B cell (primary cell): ENCODE results near the gene GLP2R. TPM values are rescaled to one million over a fixed set of nuclear protein-coding genes. Genes with fewer than 3 reads are reported as not detected.

Source experiments
- ATAC-seq: fragments of 200-7000 bp; cut with Tn5 transposase; one replicate; pipeline ENCODE4 v1.10.0; 2021; ENCODE audit warnings: low read depth, mild to moderate bottlenecking, moderate number of reproducible peaks, moderate library complexity
- CTCF ChIA-PET: fragments of 350-600 bp; sonication (Branson Sonifier 250); formaldehyde crosslinking; loops from one replicate; lab custom pipeline; 2021; ENCODE audit warnings: antibody characterized with exemption, inconsistent platforms; lab: Charles Lee
- POLR2A ChIA-PET: fragments of 350-600 bp; sonication (Branson Sonifier 250); formaldehyde crosslinking; loops from one replicate; lab custom pipeline; 2021; ENCODE audit warnings: antibody characterized with exemption; lab: Charles Lee
- DNase-seq: peaks from one replicate; pipeline ENCODE4 v3.0.0; 2013
- H2AFZ ChIP-seq: 2 replicates; pipeline ENCODE4 v1.6.1; 2012; ENCODE audit warnings: mild to moderate bottlenecking, low read depth, low read length; ENCODE audit not compliant: insufficient read depth, poor library complexity, severe bottlenecking
- H3K27ac ChIP-seq, 2 donors: 1 replicate in 1 of 2; 2 replicates in 1 of 2; pipeline ENCODE4 v1.5.1; 2012 to 2013; ENCODE audit warnings: low read length in 2 of 2, mild to moderate bottlenecking in 2 of 2, moderate library complexity in 1 of 2
- H3K27me3 ChIP-seq, 4 experiments: fragments of 200-600 bp in 1 of 4; sonication (generic) in 1 of 4; replicated peaks in 1 of 4; 1 replicate in 2 of 4; 2 replicates in 2 of 4; pipeline versions ENCODE4 v1.6.1 to v1.7.0; 2013 to 2016; ENCODE audit warnings: low read length in 3 of 4, mild to moderate bottlenecking in 2 of 4, mixed read lengths in 1 of 4, moderate library complexity in 1 of 4; ENCODE audit not compliant: insufficient read depth in 4 of 4, control insufficient read depth in 3 of 4; ENCODE audit errors: control extremely low read depth in 1 of 4
- H3K36me3 ChIP-seq, 2 experiments: replicated peaks in 1 of 2; 1 replicate in 1 of 2; 2 replicates in 1 of 2; pipeline versions ENCODE4 v1.6.1 to v1.7.1; 2013; ENCODE audit warnings: low read length in 1 of 2; ENCODE audit not compliant: insufficient read depth in 2 of 2, control insufficient read depth in 1 of 2; ENCODE audit errors: control extremely low read depth in 1 of 2, extremely low read depth in 1 of 2
- H3K4me1 ChIP-seq, 2 donors: fragments of 200-600 bp in 1 of 2; sonication (generic) in 1 of 2; 1 replicate in 1 of 2; 2 replicates in 1 of 2; pipeline versions ENCODE4 v1.5.1 to v1.6.1; 2013 to 2017; ENCODE audit warnings: low read length in 2 of 2; ENCODE audit not compliant: control insufficient read depth in 2 of 2, insufficient read depth in 2 of 2
- H3K4me2 ChIP-seq: replicated peaks from 2 replicates; pipeline ENCODE3; 2012; ENCODE audit warnings: mild to moderate bottlenecking, low read depth, low read length; ENCODE audit not compliant: poor library complexity, severe bottlenecking
- H3K4me3 ChIP-seq, 5 experiments: fragments of 200-600 bp in 1 of 5; sonication (generic) in 1 of 5; 1 replicate in 3 of 5; 2 replicates in 2 of 5; pipeline versions ENCODE4 v1.5.1 to v1.7.0; 2011 to 2016; ENCODE audit warnings: low read length in 4 of 5, mild to moderate bottlenecking in 4 of 5, low read depth in 2 of 5, control low read depth in 1 of 5, moderate library complexity in 1 of 5; ENCODE audit not compliant: insufficient read depth in 1 of 5; ENCODE audit errors: control extremely low read depth in 1 of 5, extremely low read depth in 1 of 5
- H3K79me2 ChIP-seq: fragments of 200-600 bp; sonication (generic); one replicate; pipeline ENCODE4 v1.6.0; 2016; ENCODE audit warnings: low read length; ENCODE audit not compliant: control insufficient read depth, insufficient read depth
- H3K9ac ChIP-seq: fragments of 200-600 bp; sonication (generic); 2 replicates; pipeline ENCODE4 v1.6.1; 2017; ENCODE audit warnings: mild to moderate bottlenecking, low read length, moderate library complexity
- H3K9me3 ChIP-seq, 3 donors: one replicate each; pipeline versions ENCODE4 v1.6.1 to v1.7.1; 2013; ENCODE audit warnings: low read length in 2 of 3; ENCODE audit not compliant: control insufficient read depth in 2 of 3, insufficient read depth in 1 of 3; ENCODE audit errors: control extremely low read depth in 1 of 3
- H4K20me1 ChIP-seq: 2 replicates; pipeline ENCODE4 v1.6.0; 2012; ENCODE audit warnings: mild to moderate bottlenecking, low read length; ENCODE audit not compliant: insufficient read depth, control insufficient read depth, poor library complexity, severe bottlenecking
- H3K27ac Mint-ChIP-seq: one replicate; pipeline ENCODE4 v1.8.0; 2021; ENCODE audit warnings: mixed read lengths
- H3K27me3 Mint-ChIP-seq: one replicate; pipeline ENCODE4 v1.8.0; 2021; ENCODE audit warnings: mixed read lengths
- H3K4me1 Mint-ChIP-seq: one replicate; pipeline ENCODE4 v1.8.0; 2021; ENCODE audit warnings: mixed read lengths
- H3K4me3 Mint-ChIP-seq: one replicate; pipeline ENCODE4 v1.8.0; 2021; ENCODE audit warnings: mixed read lengths
- H3K9me3 Mint-ChIP-seq: one replicate; pipeline ENCODE4 v1.8.0; 2022; ENCODE audit warnings: mixed read lengths; ENCODE audit not compliant: insufficient read depth
- EZH2 ChIP-seq: IDR thresholded peaks from 2 replicates; pipeline ENCODE4 v1.6.1; 2012; ENCODE audit warnings: borderline replicate concordance, low read depth, mild to moderate bottlenecking, moderate library complexity, low read length; ENCODE audit not compliant: insufficient read depth, poor library complexity, severe bottlenecking
- WGBS: methylation state at CpG from one replicate; pipeline ENCODE4 v1.1.5; 2013; ENCODE audit warnings: missing lambda C conversion rate; ENCODE audit not compliant: insufficient coverage; 5-methylcytosine and 5-hydroxymethylcytosine counted together
- intact Hi-C: fragments of 100-400 bp; cut with micrococcal nuclease; formaldehyde crosslinking; loops from one replicate; pipeline ENCODE4 v1.10.0; 2022
- polyA plus RNA-seq: library from polyadenylated mRNA; depleted of rRNA; stranded (reverse); fragments of >200 nt; gene quantifications from 2 replicates; pipeline ENCODE4 v1.2.3, GENCODE V29; 2012
- total RNA-seq, 2 donors: library from RNA; stranded (reverse); fragments of 120-200 nt in 1 of 2; gene quantifications; 1 replicate in 1 of 2; 2 replicates in 1 of 2; pipeline versions ENCODE4 v1.2.3 to v1.2.4, GENCODE V29; 2013 to 2022
- TF ChIP-seq, protein P1 (sequence below): fragments of 200-600 bp; IDR thresholded peaks from one replicate; pipeline ENCODE4 v1.8.0; 2022; ENCODE audit warnings: antibody characterized with exemption, mild to moderate bottlenecking

GLP2R gene
- total and polyA plus RNA-seq, 2 donors (not counting 1 experiment from before 2014, with no cell fraction given), result not detected

DNA sequence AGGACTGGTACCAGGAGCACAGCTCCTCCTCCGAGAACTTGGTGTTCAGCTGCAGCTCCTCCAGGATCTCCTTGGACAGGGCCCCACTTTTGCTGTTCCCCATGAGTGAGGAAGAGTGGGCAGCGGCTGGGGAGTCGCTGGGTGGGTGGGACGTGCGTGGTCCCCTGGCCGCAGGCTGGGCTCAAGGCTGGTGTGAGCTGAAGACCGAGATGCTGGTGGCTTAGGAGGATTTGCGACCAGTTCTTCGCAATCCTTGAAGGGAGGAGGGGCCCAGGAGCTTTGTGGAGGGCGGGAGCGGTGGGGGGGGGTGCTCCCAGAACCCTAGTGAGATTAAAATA is 79.3 kb downstream of the GLP2R start, which contains the start of gene RCVRN:
Gene RCVRN, minus strand, starts transcription at position 194 of the 338 bp plus-strand sequence. Its CDS starts 91 bp downstream, at position 103.
- H3K27ac ChIP-seq, result no peak within 1 kb of the TSS

DNA sequence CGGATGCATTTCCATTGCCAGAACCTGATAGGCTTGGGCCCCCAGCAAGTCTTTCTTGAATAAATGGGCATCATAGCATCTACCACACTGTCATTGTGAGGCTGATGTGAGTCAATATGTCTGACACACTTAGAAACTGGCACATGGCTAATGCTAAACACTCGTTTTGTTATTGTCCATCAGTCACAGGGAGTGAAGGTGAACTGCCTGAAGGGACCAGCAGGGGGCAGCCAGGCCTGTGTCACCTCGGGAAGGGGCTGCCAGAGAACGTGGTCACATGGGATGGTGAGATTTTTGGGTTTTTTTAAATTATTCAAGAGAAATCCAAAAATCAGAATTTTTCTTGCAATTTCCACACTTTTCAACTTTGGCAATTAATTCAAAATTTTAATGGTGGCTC is 80.2 kb downstream of the GLP2R start:
- Histone ChIP-seq H3K4me3 (no peak overlapping the region), H3K79me2 (no peaks in the 10 kb centered on the region), H3K27me3 (no peaks in the 10 kb centered on the region), H4K20me1 (no peaks in the 10 kb centered on the region), H2AFZ (no peak overlapping the region), H3K9ac (no peak overlapping the region), H3K4me2 (no peak overlapping the region), H3K9me3 (no peaks in the 10 kb centered on the region), H3K36me3 (no peaks in the 10 kb centered on the region), H3K4me1 (no peaks in the 10 kb centered on the region), H3K27ac (no peak overlapping the region)
- no peak for ATAC-seq
- intact Hi-C loops, result no loop called here
- WGBS, result 80% methylated on average over 1 of the region's 4 CpGs
- no peak for TF ChIP-seq EZH2
- TF ChIP-seq, protein P1, sequence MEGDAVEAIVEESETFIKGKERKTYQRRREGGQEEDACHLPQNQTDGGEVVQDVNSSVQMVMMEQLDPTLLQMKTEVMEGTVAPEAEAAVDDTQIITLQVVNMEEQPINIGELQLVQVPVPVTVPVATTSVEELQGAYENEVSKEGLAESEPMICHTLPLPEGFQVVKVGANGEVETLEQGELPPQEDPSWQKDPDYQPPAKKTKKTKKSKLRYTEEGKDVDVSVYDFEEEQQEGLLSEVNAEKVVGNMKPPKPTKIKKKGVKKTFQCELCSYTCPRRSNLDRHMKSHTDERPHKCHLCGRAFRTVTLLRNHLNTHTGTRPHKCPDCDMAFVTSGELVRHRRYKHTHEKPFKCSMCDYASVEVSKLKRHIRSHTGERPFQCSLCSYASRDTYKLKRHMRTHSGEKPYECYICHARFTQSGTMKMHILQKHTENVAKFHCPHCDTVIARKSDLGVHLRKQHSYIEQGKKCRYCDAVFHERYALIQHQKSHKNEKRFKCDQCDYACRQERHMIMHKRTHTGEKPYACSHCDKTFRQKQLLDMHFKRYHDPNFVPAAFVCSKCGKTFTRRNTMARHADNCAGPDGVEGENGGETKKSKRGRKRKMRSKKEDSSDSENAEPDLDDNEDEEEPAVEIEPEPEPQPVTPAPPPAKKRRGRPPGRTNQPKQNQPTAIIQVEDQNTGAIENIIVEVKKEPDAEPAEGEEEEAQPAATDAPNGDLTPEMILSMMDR, result peak; percentile 56
- CTCF ChIA-PET, result interaction anchor here (1.4 kb wide), 1 partner anchor 19 kb away, joined by 5 read pairs; no protein-coding TSS in a partner anchor
- POLR2A ChIA-PET, result no interaction called here
- Mint-ChIP-seq H3K27me3 (peaks cover 5% of the 10 kb centered on the region), H3K4me3 (no peak overlapping the region), H3K4me1 (no peaks in the 10 kb centered on the region), H3K27ac (no peak overlapping the region), H3K9me3 (no peaks in the 10 kb centered on the region)
- DNase-seq, result peak; percentile 13

More for the DNA sequence above, 79.3 kb downstream of the GLP2R start, which contains the start of gene RCVRN:
- no peak within 1 kb of the TSS for H2AFZ ChIP-seq
- no peaks in the 10 kb centered on the region for H3K79me2 ChIP-seq
- ATAC-seq, result no peak
- intact Hi-C loops, result no loop called here
- H3K4me3 Mint-ChIP-seq, result no peak within 1 kb of the TSS
- H3K27me3 ChIP-seq, result no peaks in the 10 kb centered on the region
- no peak within 1 kb of the TSS for H3K4me3 ChIP-seq
- no peak within 1 kb of the TSS for H3K27ac Mint-ChIP-seq
- H3K9me3 Mint-ChIP-seq, result no peaks in the 10 kb centered on the region
- H3K4me2 ChIP-seq, result no peak within 1 kb of the TSS
- no peak for DNase-seq
- POLR2A ChIA-PET, result no interaction called here
- CTCF ChIA-PET, result interaction anchor here (1.4 kb wide), 1 partner anchor 19 kb away, joined by 5 read pairs; no protein-coding TSS in a partner anchor
- no peaks in the 10 kb centered on the region for H3K4me1 Mint-ChIP-seq
- no peak for TF ChIP-seq EZH2
- TF ChIP-seq, protein P1, result no peak
- no peaks in the 10 kb centered on the region for H3K36me3 ChIP-seq
- 88% methylated on average over 11 of the region's 11 CpGs for WGBS
- no peak within 1 kb of the TSS for H3K9ac ChIP-seq
- H3K27me3 Mint-ChIP-seq, result peaks cover 10% of the 10 kb centered on the region
- no peaks in the 10 kb centered on the region for H3K4me1 ChIP-seq
- H4K20me1 ChIP-seq, result no peaks in the 10 kb centered on the region
- H3K9me3 ChIP-seq, result no peaks in the 10 kb centered on the region
